Liver (tissue), 9 donors: ENCODE measurements around the gene DGKB. TPM values are rescaled to one million over a fixed set of nuclear protein-coding genes. Genes with fewer than 3 reads are reported as not detected.

Source experiments
- DNase-seq: peaks from one replicate; pipeline ENCODE4 v3.0.0-alpha.2; 2017; ENCODE audit warnings: low spot score
- H3K27ac ChIP-seq, 2 donors: one replicate each; pipeline ENCODE4 v1.7.0; 2013; ENCODE audit warnings: inconsistent platforms in 2 of 2, low read length in 2 of 2, control low read depth in 1 of 2, low read depth in 1 of 2, mild to moderate bottlenecking in 1 of 2
- H3K27me3 ChIP-seq, 4 donors: one replicate each; pipeline versions ENCODE4 v1.6.1 to v1.7.0; 2013; ENCODE audit warnings: low read length in 3 of 4, inconsistent platforms in 1 of 4, mild to moderate bottlenecking in 1 of 4, moderate library complexity in 1 of 4; ENCODE audit not compliant: control insufficient read depth in 4 of 4, insufficient read depth in 4 of 4
- H3K36me3 ChIP-seq, 4 donors: one replicate each; pipeline versions ENCODE4 v1.6.1 to v1.7.0; 2013; ENCODE audit warnings: low read length in 3 of 4, mild to moderate bottlenecking in 3 of 4, low read depth in 1 of 4, moderate library complexity in 1 of 4; ENCODE audit not compliant: control insufficient read depth in 4 of 4, insufficient read depth in 3 of 4
- H3K4me1 ChIP-seq, 4 donors: one replicate each; pipeline versions ENCODE4 v1.6.1 to v1.7.0; 2013; ENCODE audit warnings: low read length in 3 of 4, mild to moderate bottlenecking in 3 of 4, moderate library complexity in 1 of 4; ENCODE audit not compliant: control insufficient read depth in 4 of 4, insufficient read depth in 4 of 4
- H3K4me3 ChIP-seq, 3 donors: one replicate each; pipeline versions ENCODE4 v1.6.1 to v1.7.0; 2013; ENCODE audit warnings: low read length in 3 of 3, control low read depth in 1 of 3, low read depth in 1 of 3, mild to moderate bottlenecking in 1 of 3
- H3K9ac ChIP-seq, 2 donors: one replicate each; pipeline ENCODE4 v1.7.0; 2013; ENCODE audit warnings: low read length in 2 of 2, mild to moderate bottlenecking in 2 of 2, moderate library complexity in 2 of 2, control low read depth in 1 of 2, low read depth in 1 of 2
- H3K9me3 ChIP-seq, 4 donors: one replicate each; pipeline versions ENCODE4 v1.6.1 to v1.7.0; 2013; ENCODE audit warnings: low read length in 3 of 4; ENCODE audit not compliant: control insufficient read depth in 4 of 4
- ATF3 ChIP-seq: IDR thresholded peaks from 2 replicates; pipeline ENCODE4 v1.6.1; 2016; ENCODE audit warnings: antibody characterized with exemption
- CTCF ChIP-seq: fragments of 150-350 bp; IDR thresholded peaks from 2 replicates; pipeline ENCODE4 v1.5.1; 2017; ENCODE audit warnings: improper control_type of control experiment, low read depth, low read length; ENCODE audit not compliant: missing input control
- EGR1 ChIP-seq, 2 donors: IDR thresholded peaks; 2 replicates each; pipeline ENCODE4 v1.6.1; 2016 to 2018; ENCODE audit warnings: antibody characterized with exemption in 2 of 2, low read depth in 2 of 2
- FOXA1 ChIP-seq: IDR thresholded peaks from 2 replicates; pipeline ENCODE4 v1.6.1; 2016; ENCODE audit warnings: antibody characterized with exemption
- FOXA2 ChIP-seq: IDR thresholded peaks from 2 replicates; pipeline ENCODE4 v1.6.1; 2016; ENCODE audit warnings: antibody characterized with exemption
- GABPA ChIP-seq, 2 donors: IDR thresholded peaks in 1 of 2; conservative IDR thresholded peaks in 1 of 2; 2 replicates each; pipeline ENCODE4 v1.6.1; 2016; ENCODE audit warnings: antibody characterized with exemption in 2 of 2, mild to moderate bottlenecking in 1 of 2, moderate library complexity in 1 of 2
- HNF4A ChIP-seq, 2 donors: conservative IDR thresholded peaks; 2 replicates each; pipeline ENCODE4 v1.6.1; 2016; ENCODE audit warnings: antibody characterized with exemption in 2 of 2, mild to moderate bottlenecking in 2 of 2
- HNF4G ChIP-seq: IDR thresholded peaks from 2 replicates; pipeline ENCODE4 v1.6.1; 2016; ENCODE audit warnings: antibody characterized with exemption
- JUND ChIP-seq, 2 donors: IDR thresholded peaks; 2 replicates each; pipeline ENCODE4 v1.6.1; 2016; ENCODE audit warnings: antibody characterized with exemption in 2 of 2
- NR2F2 ChIP-seq: IDR thresholded peaks from 2 replicates; pipeline ENCODE4 v1.6.1; 2016; ENCODE audit warnings: antibody characterized with exemption
- RAD21 ChIP-seq, 2 donors: IDR thresholded peaks; 2 replicates each; pipeline ENCODE4 v1.6.1; 2016; ENCODE audit warnings: antibody characterized with exemption in 2 of 2, mild to moderate bottlenecking in 2 of 2
- REST ChIP-seq: IDR thresholded peaks from 2 replicates; pipeline ENCODE4 v1.6.1; 2016; ENCODE audit warnings: antibody characterized with exemption, mild to moderate bottlenecking
- SP1 ChIP-seq: IDR thresholded peaks from 2 replicates; pipeline ENCODE4 v1.6.1; 2018; ENCODE audit warnings: antibody characterized with exemption, mild to moderate bottlenecking
- ZBTB33 ChIP-seq: IDR thresholded peaks from 2 replicates; pipeline ENCODE4 v1.6.1; 2016; ENCODE audit warnings: antibody characterized with exemption
- WGBS: extraction: QIAGEN DNeasy Blood & Tissue Kit; methylation state at CpG from one replicate; pipeline ENCODE4 v1.1.7; 2013; 5-methylcytosine and 5-hydroxymethylcytosine counted together
- polyA plus RNA-seq, 2 donors: library from polyadenylated mRNA; stranded (reverse) in 1 of 2; unstranded in 1 of 2; fragments of 200-250 nt in 1 of 2; fragments of >200 nt in 1 of 2; fragmentation: Nextera tagmentation in 1 of 2; extraction: Ambion mirVana in 1 of 2; gene quantifications; one replicate each; pipeline versions ENCODE4 v1.2.1 to v1.2.3, GENCODE V29; 2013 to 2015
- total RNA-seq, 2 donors: library from RNA; depleted of rRNA; stranded (reverse); fragments of >200 nt; gene quantifications; one replicate each; pipeline ENCODE4 v1.2.3, GENCODE V29; 2014
- donor health status: healthy.
- donor health status: healthy.
- donor health status: healthy.
- donor health status: healthy.
- donor health status: healthy.

Gene DGKB
- total and polyA plus RNA-seq, 4 donors = 0.09 to 0.42 TPM; not detected in 2

- no peak for DNase-seq
- Histone ChIP-seq H3K27ac (no peak overlapping the region), H3K36me3 (no peaks in the 10 kb centered on the region), H3K9me3 (peaks cover 0 to 8% (median 4%) of the 10 kb centered on the region in 4 donors), H3K4me1 (peaks cover 0 to 7% (median 0%) of the 10 kb centered on the region in 4 donors), H3K27me3 (no peaks in the 10 kb centered on the region), H3K9ac (no peak overlapping the region), H3K4me3 (no peak overlapping the region)
- TF ChIP-seq RAD21 (IDR thresholded peaks at IDR 0.05) = no peak
- TF ChIP-seq REST = no peak
- no peak for TF ChIP-seq NR2F2
- TF ChIP-seq GABPA (IDR thresholded peaks at IDR 0.05 in 1 of 2, conservative IDR thresholded peaks at IDR 0.05 in 1 of 2) = no peak
- TF ChIP-seq HNF4A (conservative IDR thresholded peaks at IDR 0.05) = no peak
- TF ChIP-seq ATF3 = no peak
- no peak for TF ChIP-seq JUND (IDR thresholded peaks at IDR 0.05)
- no peak for TF ChIP-seq FOXA1
- TF ChIP-seq EGR1 (IDR thresholded peaks at IDR 0.05; ENCODE audit: low read depth in 2 of 2) = no peak
- no peak for TF ChIP-seq CTCF
- no peak for TF ChIP-seq SP1
- TF ChIP-seq ZBTB33 = no peak
- WGBS = 78% methylated on average over 3 of the region's 3 CpGs
Measured at GRCh38 chr7:14446829-14447228, 455.7 kb downstream of the DGKB start.

GRCh38 chr7:14446219-14446618 lies 456.3 kb downstream of the DGKB start:
- peaks cover 0 to 8% (median 4%) of the 10 kb centered on the region in 4 donors for H3K9me3 ChIP-seq
- DNase-seq = no peak
- no peak for TF ChIP-seq ZBTB33
- peak; percentile 37 for TF ChIP-seq FOXA2
- no peak for TF ChIP-seq REST
- peak; percentile 54 to 71 for TF ChIP-seq HNF4A (conservative IDR thresholded peaks at IDR 0.05)
- peak; percentile 20 for TF ChIP-seq HNF4G
- H3K4me1 ChIP-seq = peaks cover 0 to 7% (median 0%) of the 10 kb centered on the region in 4 donors
- no peaks in the 10 kb centered on the region for H3K27me3 ChIP-seq
- H3K4me3 ChIP-seq = no peak overlapping the region
- H3K9ac ChIP-seq = no peak overlapping the region
- no peak overlapping the region for H3K27ac ChIP-seq
- WGBS = 44% methylated on average over 1 of the region's 1 CpG
- no peaks in the 10 kb centered on the region for H3K36me3 ChIP-seq
